GM21723 (cell line): ENCODE data around the gene NOG.

Experiments
- ATAC-seq: cut with Tn5 transposase; IDR thresholded peaks from one replicate; pipeline ENCODE4 v1.9.1; 2021; ENCODE audit warnings: mild to moderate bottlenecking, moderate library complexity; ENCODE audit not compliant: unreplicated experiment

NOG gene

GRCh38 chr17:56596691-56597494 lies 3.4 kb downstream of the NOG start:
- ATAC-seq = no peak

GRCh38 chr17:56597495-56597990 lies 4.0 kb downstream of the NOG start:
- ATAC-seq = no peak

DNA sequence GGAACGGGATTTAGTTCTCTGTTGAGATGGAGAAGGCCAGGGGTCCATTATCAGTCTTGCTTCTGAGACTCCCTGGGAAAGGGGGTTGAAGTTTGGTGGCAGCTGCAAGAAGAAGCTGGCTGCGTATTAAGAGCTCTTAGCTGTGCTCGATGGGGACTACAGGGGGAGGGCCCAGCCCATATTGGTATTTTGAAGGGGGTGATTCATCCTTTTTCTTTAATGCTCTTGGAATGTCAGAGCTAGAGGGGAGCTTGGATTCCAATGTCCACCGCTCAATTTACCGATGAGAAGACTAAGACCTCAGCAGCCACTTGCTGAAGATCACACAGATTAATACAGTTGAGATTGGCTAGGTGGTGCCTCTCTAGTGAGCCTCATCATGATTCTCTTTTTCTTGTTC lies 5.0 kb downstream of the NOG start:
- no peak for ATAC-seq

DNA sequence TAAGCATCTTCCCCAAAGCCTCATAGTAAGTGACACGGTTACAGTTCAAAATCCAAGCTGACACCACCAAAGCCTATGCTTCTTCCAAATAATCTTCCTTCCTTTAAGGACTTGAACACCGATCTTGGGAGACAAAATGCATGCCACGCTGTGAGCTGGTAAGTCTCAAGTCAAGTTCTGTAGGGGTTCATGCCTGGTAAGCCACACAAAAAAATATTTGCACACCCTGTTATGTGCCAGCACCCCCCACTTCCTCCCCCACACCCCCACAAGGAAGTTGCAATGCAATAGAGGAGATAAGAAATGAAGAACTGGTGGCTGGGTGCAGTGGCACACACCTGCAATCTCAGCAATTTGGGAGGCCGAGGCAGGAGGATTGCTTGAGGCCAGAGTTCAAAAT lies 5.6 kb downstream of the NOG start:
- ATAC-seq = no peak

GRCh38 chr17:56599566-56599965 lies 6.1 kb downstream of the NOG start:
- ATAC-seq = no peak

- no peak for ATAC-seq
These were observed 6.8 kb downstream of the NOG start for GRCh38 chr17:56600256-56600655.

- no peak for ATAC-seq
These were observed 8.1 kb downstream of the NOG start for GRCh38 chr17:56601591-56601990.

- ATAC-seq = no peak
These were observed 9.0 kb downstream of the NOG start for GRCh38 chr17:56602292-56603130.

- no peak for ATAC-seq
These were observed 10.2 kb downstream of the NOG start for GRCh38 chr17:56603486-56604238.

GRCh38 chr17:56604691-56605290 lies 11.3 kb downstream of the NOG start:
- no peak for ATAC-seq

DNA sequence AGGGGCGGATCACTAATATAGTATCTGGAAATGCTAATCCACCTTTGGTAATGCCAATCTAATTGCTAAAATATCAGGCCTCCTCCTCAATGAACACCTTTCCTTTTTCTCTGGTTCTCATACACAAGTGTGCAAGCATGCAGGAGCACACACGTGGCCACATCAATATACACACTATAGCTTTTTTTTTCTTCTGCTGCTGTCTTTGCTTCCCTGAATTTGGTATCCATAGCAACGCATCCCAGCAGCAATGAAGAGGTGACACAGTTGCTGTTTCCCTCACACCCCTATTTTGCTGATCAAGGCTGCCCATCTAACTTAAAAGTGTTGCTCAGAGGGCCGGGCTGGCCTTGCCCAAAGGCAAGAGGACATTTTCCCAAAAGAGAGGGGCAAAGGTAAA lies 15.4 kb downstream of the NOG start:
- ATAC-seq = no peak

GRCh38 chr17:56610321-56610720 lies 16.8 kb downstream of the NOG start:
- no peak for ATAC-seq

DNA sequence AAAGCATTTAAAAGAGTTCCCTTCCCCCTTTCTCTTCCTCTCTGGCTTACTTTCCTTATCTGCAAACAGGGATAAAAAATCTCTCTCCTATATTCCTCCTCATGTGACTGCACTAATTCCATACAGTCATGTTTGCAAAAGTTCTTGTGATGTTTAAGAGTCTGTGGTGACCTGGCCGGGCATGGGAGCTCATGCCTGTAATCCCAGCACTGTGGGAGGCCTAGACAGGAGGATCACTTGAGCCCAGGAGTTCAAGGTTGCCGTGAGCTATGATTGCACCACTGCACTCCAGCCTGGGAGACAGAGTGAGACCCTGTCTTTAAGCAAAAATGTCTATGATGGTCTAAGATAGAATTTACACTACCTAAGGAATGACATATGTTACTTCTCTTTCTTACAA lies 19.6 kb downstream of the NOG start:
- no peak for ATAC-seq

DNA sequence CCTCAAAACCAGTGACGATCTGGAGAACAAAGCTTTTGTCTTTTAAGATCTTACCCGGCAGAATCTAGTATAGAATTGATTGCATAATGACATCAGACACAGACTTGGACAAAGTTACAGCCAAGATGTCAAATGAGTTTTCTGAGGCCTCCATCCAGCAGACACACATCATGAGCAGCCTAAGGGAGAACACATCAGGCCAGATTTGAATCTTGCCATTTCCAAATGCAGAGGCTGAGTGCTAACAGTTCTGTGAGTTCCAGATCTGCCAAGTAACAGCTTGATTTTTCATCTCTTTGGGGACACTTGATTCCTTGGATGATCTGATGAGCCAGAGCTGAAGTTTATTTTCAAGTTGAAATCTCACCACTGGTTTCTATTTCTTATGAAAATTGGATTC lies 21.0 kb downstream of the NOG start:
- ATAC-seq = no peak

- no peak for ATAC-seq
These were observed 22.7 kb downstream of the NOG start for GRCh38 chr17:56616239-56616638.

GRCh38 chr17:56623383-56623782 lies 29.9 kb downstream of the NOG start:
- no peak for ATAC-seq

GRCh38 chr17:56624309-56624708 lies 30.8 kb downstream of the NOG start:
- no peak for ATAC-seq

DNA sequence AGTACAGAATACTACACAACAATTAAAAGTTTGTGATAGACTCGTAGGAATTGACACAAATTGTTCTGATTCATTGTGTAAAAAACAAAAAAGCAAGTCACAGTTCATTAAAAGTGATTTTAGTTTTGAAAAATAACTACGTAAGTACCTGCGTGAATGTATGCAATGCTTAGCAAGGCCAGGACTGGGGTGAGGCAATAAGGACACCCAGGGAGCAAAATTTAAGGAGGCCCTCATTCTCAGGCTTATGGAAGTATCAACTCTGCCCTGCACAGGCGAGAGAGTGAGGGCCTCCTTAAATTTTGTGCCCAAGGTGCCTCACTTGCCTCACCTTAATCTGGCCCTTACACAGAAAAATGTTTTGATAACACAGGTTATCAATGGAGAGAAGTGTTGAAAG lies 31.4 kb downstream of the NOG start:
- ATAC-seq = no peak

DNA sequence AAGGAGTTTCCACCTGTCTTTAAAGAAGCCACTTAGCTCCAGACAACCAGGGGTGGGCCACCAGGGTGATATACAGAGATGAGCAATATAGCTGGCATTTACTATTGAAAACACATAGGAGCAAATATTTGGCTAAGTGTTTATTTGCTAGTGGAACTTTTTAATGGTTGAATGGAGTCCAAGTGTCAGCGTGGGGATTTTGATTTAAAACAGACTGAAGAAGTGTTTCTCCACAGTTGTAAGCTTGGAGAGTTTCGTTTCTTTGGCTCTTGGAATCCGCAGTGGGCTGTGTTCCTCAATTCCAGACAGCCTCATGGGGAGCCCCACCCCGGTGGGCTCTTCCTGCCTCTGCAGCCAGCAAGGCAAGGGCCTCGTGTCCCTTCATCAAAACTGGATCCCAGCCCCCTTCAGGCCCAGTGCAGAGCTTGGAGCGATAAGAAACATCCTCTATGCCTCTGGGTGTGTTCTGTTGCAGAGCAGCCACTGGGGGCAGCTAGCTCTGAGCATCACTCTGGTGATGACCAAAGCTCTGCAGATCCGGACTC lies 36.1 kb downstream of the NOG start:
- ATAC-seq = no peak

DNA sequence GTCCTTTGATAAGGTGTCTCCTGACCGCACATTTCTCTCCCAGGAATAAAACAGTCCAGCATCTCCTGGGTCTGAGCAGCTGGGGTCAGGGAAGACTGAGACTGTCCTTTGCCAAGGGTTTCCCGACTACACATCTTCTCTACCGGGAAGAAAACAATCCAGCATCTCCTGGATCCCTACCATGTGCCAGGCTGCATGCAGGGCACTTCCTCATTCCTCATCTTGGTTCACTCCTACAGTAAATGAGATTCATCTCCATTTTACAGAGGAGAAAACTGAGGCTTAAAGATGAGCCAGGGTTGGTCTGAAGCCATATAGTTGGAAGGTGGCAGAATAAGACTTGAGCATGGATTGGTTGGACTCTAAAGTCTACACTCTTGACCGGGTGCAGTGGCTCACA lies 36.7 kb downstream of the NOG start:
- ATAC-seq = no peak

DNA sequence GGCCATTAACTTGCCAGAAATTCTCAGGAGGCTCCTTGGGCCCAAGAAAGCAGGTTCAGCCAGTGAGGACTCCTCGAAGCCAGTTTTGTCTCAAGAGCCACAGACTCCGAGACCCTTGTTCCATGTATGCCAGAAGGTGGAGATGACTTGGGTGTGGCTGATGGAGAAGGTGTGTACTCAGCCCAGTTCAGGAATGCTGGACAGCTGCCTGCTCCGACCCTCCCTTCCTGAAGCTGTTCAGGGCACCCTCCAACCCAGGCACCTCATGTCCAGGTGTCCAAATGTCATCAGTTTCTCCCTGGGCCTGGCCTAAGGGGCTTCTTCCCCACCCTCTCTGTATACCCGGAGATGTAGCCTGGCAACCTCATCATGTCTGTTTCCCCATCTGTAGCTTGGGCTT lies 40.2 kb downstream of the NOG start:
- ATAC-seq = no peak
